Left ventricle myocardium inferior (tissue), 1 donor: Measurements from ENCODE around the gene VWA8. TPM values are rescaled to one million over a fixed set of nuclear protein-coding genes. Genes with fewer than 3 reads are reported as not detected.
"Not testable (repeated sequence)": the region's sequence is repeated elsewhere in the genome, so short reads cannot be mapped to it uniquely, and the experiment has no call there.

ENCODE experiments used
- DNase-seq: peaks from one replicate; pipeline ENCODE4 v3.0.0-alpha.2; 2020
- H3K27ac ChIP-seq: fragments of 200-600 bp; replicated peaks from 2 replicates; pipeline ENCODE4 v1.8.0; 2021
- H3K27me3 ChIP-seq: fragments of 200-600 bp; 2 replicates; pipeline ENCODE4 v1.8.0; 2021; ENCODE audit warnings: low read depth
- H3K36me3 ChIP-seq: fragments of 200-600 bp; 2 replicates; pipeline ENCODE4 v1.8.0; 2021
- H3K4me1 ChIP-seq: fragments of 200-600 bp; 2 replicates; pipeline ENCODE4 v1.8.0; 2021
- H3K4me3 ChIP-seq: fragments of 200-600 bp; 2 replicates; pipeline ENCODE4 v1.8.0; 2021; ENCODE audit warnings: mild to moderate bottlenecking, moderate library complexity
- H3K9me3 ChIP-seq: fragments of 200-600 bp; replicated peaks from 2 replicates; pipeline ENCODE4 v1.8.0; 2021
- CTCF ChIP-seq: fragments of 200-600 bp; IDR thresholded peaks from 2 replicates; pipeline ENCODE4 v1.8.0; 2021; ENCODE audit warnings: antibody characterized with exemption, mild to moderate bottlenecking, borderline replicate concordance
- intact Hi-C: fragments of 100-400 bp; cut with micrococcal nuclease; formaldehyde crosslinking; loops from one replicate; pipeline ENCODE4 v1.11.0; 2022
- total RNA-seq: library from RNA; stranded (reverse); fragmentation: NEBNext Ultra II Directional; extraction: Animal tissue kit (Norgen Biotek cat#: 25700); gene quantifications from one replicate; pipeline ENCODE4 v1.2.1, GENCODE V29; 2021
- donor health status: DM: no; HTN: yes; CAD: no; lungs with severe emphysema.

The VWA8 gene
- total RNA-seq, 1 donor from 2014 or later = 51.0 TPM

DNA sequence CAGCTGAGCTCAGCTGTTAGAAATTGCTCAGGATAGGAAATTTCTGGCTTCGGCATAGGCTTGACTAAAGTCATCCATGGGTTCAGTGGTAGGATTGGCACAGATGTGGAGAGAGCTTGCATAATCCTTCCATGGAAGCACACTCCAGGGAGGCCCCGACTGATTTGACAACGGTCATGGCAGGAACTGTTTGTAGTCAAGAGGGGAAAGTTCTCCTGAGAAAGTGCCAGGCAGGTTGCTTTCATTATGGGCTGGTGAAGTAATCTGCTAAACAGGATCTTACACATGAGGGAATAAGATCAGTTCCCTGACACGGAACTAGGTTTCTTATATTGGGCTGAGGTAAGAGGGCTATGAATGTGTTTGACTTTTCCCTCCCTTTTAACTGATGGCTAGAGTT, 383.5 kb downstream of the VWA8 start:
- no peaks in the 10 kb centered on the region for H3K27me3 ChIP-seq
- H3K4me3 ChIP-seq = peak overlapping the region; percentile 39

GRCh38 chr13:41573640-41574039, 387.3 kb downstream of the VWA8 start:
- H3K27ac ChIP-seq, H3K27me3 ChIP-seq, intact Hi-C loops, DNase-seq, H3K4me3 ChIP-seq, H3K9me3 ChIP-seq: not testable (repeated sequence)
- Histone ChIP-seq H3K4me1 (peaks cover 25% of the 10 kb centered on the region), H3K36me3 (peaks cover 13% of the 10 kb centered on the region)

More for the DNA sequence above, 383.5 kb downstream of the VWA8 start:
- no peak for TF ChIP-seq CTCF
- peak overlapping the region; percentile 73 for H3K27ac ChIP-seq
- H3K9me3 ChIP-seq = no peaks in the 10 kb centered on the region
- peaks cover 18% of the 10 kb centered on the region for H3K4me1 ChIP-seq
- intact Hi-C loops = no loop called here
- peak; percentile 36 for DNase-seq
- H3K36me3 ChIP-seq = peaks cover 25% of the 10 kb centered on the region

DNA sequence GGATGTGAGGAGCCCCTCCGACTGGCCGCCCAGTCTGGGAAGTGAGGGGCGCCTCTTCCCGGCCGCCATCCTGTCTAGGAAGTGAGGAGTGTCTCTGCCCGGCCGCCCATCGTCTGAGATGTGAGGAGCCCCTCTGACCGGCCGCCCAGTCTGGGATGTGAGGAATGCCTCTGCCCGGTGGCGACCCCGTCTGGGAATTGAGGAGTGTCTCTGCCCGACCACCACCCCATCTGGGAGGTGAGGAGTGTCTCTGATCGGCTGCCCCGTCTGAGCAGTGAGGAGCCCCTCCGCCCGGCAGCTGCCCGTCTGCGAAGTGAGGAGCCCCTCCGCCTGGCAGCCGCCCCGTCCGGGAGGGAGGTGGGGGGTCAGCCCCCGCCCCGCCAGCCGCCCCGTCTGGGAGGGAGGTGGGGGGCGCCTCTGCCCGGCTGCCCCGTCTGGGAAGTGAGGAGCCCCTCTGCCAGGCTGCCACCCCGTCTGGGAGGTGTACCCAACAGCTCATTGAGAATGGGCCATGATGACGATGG, 389.0 kb downstream of the VWA8 start:
- H3K27ac ChIP-seq, H3K9me3 ChIP-seq, DNase-seq, intact Hi-C loops, H3K4me3 ChIP-seq, H3K27me3 ChIP-seq: not testable (repeated sequence)
- peaks cover 10% of the 10 kb centered on the region for H3K4me1 ChIP-seq
- peaks cover 24% of the 10 kb centered on the region for H3K36me3 ChIP-seq

DNA sequence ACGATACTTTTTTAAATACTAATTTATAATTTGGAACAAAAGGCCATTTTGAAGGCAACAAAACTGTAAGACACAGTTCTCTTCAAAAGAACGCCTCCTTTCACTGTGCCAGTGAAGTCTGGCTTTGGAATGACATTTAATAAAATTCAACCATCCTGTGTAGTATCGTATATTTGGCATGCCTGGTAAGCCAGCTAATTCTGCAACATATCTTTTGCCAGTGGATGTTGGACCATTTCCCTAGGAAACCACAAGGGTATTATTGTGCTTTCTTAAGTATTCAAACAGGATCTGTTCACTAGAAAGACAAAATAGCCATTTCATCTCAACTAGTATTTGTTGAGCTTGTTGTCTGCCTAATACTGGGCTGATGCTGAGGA, 391.9 kb downstream of the VWA8 start:
- no peak overlapping the region for H3K27ac ChIP-seq
- H3K36me3 ChIP-seq = peaks cover 11% of the 10 kb centered on the region
- H3K27me3 ChIP-seq = no peaks in the 10 kb centered on the region
- H3K4me3 ChIP-seq = no peak overlapping the region
- H3K4me1 ChIP-seq = peaks cover 12% of the 10 kb centered on the region
- intact Hi-C loops = no loop called here
- H3K9me3 ChIP-seq = no peaks in the 10 kb centered on the region
- DNase-seq = no peak
- TF ChIP-seq CTCF = peak; percentile 16

- no peaks in the 10 kb centered on the region for H3K27me3 ChIP-seq
- H3K36me3 ChIP-seq = peaks cover 11% of the 10 kb centered on the region
- no peak overlapping the region for H3K4me3 ChIP-seq
- peak overlapping the region; percentile 13 for H3K27ac ChIP-seq
- H3K4me1 ChIP-seq = peaks cover 18% of the 10 kb centered on the region
- no peak for TF ChIP-seq CTCF
- intact Hi-C loops = no loop called here
- no peak for DNase-seq
- no peaks in the 10 kb centered on the region for H3K9me3 ChIP-seq
Observed at GRCh38 chr13:41568143-41568971, 392.6 kb downstream of the VWA8 start.

DNA sequence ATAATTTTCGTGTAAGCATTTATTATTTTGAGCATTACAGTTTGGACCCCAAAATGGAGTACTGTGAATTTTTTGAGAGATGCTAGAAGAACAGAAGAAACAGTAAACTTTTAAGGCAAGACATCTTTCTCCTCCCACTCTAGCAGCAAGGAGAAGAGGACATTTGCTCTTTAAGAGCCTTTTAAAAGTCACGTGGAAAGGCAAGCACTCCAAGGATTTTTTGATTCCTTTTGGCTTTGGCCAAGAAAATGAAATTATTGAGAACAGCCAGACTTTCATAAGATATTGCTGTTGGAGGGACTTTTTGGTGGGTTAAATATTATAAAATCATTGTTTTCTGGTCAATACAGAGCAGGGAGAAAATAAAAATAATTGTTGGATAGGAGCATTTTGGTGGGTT, 393.5 kb downstream of the VWA8 start:
- TF ChIP-seq CTCF = no peak
- peaks cover 28% of the 10 kb centered on the region for H3K4me1 ChIP-seq
- DNase-seq = no peak
- no peak overlapping the region for H3K27ac ChIP-seq
- H3K9me3 ChIP-seq = no peaks in the 10 kb centered on the region
- intact Hi-C loops = no loop called here
- peaks cover 11% of the 10 kb centered on the region for H3K36me3 ChIP-seq
- H3K4me3 ChIP-seq = no peak overlapping the region
- no peaks in the 10 kb centered on the region for H3K27me3 ChIP-seq
